ENCODE measurements around the gene RDH11.
"Not testable (repeated sequence)": the region's sequence is repeated elsewhere in the genome, so short reads cannot be mapped to it uniquely, and the experiment has no call there.

The RDH11 gene

DNA sequence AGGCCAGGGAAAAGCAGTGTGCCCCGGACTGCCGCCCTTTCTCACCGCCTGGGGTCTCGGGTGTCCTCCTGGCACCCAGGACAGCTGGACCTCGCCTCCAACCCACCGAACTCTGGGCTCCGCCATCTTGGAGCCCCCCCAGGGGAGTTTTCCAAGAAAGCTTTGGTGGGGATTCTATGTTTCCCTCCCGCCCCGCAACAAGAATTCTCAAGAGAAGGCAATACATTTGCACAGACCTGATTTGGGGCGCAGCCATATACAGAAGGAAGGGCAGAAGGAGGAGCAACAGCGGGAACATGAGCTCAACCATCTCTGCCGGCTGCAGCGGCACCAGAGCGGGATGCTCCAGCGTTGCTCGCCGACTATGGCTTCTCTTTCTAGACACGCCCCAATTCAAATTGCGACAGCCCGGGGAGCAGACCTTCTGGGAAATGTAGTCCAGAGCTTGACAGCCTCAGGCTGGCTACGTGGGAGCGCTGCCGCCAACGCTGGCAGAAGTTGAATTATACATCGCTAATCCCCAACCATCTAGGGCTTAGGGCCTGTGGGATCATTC is at the start of gene RDH11:
Gene RDH11, minus strand, starts transcription at position 371 of the 556 bp plus-strand sequence. Its CDS starts 61 bp downstream, at position 310.
- DNase-seq, result peak; percentile 87

GRCh38 chr14:67744046-67744445 is 48.5 kb upstream of the RDH11 start:
- no peak for DNase-seq

DNA sequence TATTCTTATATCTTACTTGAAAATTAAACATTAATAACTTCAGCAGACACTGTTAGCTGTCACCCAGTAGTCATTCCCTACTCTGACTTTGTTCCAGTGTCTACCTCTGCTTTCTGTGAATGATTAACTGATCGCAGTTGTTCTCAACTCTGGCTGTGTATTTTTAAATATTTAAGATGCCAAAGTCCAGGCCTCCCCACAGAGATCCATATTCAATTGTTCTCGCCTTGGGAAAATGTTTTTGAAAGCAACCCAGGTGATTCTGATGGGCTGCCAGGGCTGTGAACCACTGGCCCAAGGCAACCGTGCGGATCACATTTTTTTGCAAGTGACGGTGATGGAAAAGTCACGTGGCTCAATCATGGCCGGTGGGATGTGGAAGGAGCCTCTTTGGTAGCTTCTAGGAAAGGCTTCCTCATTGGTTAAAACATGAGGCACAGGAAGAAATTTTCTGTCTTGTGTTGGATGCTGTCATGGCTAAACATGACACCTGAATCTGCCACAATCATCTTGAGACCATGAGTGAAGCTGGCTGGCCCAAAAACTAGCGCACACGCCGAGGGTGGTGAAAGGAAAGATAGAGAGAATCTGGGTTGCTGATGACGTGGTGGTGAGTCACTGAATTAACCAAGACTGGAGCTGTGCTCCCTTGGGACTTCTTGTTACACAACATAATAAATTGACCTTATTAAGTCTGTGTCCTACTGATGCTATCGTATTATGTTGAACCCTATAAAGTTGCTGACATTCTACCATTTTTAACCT is 43.4 kb upstream of the RDH11 start:
- peak; percentile 12 for DNase-seq

DNA sequence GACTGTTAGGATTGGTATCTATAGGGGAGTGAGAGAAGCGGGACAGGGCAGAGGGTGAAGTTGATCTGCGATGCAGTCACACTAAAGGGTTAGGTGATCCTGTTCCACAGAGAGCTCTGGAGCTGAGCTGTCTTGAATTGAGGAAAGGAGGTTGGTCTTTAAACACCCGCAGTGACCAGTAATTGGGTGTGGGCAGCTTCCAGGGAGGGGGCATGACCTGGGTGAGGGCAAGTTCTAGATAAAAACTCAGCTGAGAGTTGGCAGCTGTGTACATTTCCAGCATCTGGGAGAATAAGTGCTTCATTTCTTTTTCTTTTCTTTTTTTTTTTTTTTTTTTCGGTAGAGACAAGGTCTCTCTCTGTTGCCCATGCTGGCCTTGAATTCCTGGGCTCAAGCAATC is 41.2 kb upstream of the RDH11 start:
- no peak for DNase-seq

GRCh38 chr14:67735336-67736147 is 40.0 kb upstream of the RDH11 start:
- DNase-seq, result no peak

DNA sequence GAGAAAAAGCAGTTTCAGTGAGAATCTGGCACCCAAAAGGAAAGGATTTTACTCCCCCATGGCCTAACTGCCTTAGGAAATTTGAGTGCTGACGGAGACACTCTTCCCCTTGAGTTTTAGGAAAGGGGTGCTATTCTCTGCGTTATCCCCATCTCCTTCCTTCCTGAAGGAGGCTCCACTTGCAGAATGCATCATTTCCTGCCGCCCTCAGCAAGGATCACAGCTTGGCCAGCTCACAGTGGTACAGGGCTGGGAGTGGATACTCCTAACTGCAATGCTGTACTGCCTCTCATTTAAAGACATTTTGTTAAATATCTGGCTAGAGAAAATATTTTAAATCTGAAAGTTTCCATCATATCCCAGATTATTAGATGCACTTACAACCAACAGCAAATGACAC is 39.1 kb upstream of the RDH11 start:
- no peak for DNase-seq

- DNase-seq, result no peak
Observed at GRCh38 chr14:67733616-67734015, 38.1 kb upstream of the RDH11 start.

GRCh38 chr14:67729072-67729885 is 33.7 kb upstream of the RDH11 start:
- no peak for DNase-seq

DNA sequence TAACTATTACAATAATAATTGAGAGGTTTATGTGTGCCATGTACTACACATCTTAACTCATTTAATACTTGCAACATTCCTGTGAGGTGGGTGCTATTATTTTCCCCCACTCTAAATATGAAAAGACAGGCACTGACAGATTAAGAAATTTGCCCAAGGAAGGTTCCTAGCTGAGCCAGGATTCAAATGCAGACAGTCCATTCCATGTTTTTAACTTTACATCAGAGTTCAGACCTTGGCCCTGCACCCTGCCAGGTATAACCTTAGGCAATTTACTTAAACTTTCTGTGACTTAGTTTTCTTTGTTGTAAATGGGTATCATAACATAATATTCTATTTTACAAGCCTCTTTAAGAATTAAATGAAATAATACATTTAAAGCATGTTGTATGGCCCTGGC is 32.7 kb upstream of the RDH11 start:
- no peak for DNase-seq

DNA sequence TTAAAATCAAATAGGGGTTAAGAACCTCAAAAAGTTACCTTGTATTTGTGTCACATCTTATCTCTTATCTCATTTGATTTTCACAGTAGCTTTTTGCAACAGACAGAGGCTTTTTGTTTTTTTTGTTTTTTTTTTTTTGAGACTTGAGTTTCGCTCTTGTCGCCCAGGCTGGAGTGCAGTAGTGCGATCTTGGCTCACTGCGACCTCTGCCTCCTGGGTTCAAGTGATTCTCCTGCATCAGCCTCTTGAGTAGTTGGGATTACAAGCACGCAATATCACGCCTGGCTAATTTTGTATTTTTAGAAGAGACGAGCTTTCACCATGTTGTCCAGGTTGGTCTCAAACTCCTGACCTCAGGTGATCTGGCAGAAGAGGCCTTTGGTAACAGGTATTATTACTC is 31.8 kb upstream of the RDH11 start:
- no peak for DNase-seq

DNA sequence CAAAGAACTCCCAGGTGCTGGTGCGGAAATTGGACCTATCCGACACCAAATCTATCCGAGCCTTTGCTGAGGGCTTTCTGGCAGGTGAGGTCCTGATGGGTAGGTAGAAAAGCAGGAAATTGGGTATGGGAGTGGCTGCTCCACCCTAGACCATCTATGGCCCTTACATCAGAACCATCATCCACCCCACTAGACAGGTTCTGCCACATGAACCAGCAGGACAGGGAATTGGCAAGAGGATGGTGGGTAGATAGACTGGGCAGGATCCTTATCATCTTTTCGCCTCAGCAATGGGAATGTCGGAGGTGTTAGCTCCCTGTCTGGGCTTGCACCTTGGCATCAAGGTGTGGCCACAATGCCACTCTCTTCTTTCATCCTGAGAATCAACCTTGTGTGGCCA is 29.6 kb upstream of the RDH11 start:
- DNase-seq, result no peak

DNA sequence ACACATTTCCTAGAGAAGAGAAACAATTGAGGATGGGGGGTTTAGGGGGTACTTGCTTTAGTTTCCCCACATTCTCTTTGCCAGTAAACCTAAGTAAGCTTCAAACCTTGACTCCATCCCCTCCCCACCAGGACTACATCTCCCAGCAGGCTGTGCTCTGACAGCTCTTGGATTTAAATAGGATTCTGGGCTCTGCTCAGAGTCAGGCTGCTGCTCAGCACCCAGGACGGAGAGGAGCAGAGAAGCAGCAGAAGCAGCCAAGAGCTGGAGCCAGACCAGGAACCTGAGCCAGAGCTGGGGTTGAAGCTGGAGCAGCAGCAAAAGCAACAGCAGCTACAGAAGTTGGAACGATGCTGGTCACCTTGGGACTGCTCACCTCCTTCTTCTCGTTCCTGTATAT is 26.7 kb upstream of the RDH11 start:
- peak; percentile 9 for DNase-seq

GRCh38 chr14:67721875-67722274 is 26.3 kb upstream of the RDH11 start:
- DNase-seq, result no peak

- no peak for DNase-seq
Observed at GRCh38 chr14:67719866-67720265, 24.3 kb upstream of the RDH11 start.

DNA sequence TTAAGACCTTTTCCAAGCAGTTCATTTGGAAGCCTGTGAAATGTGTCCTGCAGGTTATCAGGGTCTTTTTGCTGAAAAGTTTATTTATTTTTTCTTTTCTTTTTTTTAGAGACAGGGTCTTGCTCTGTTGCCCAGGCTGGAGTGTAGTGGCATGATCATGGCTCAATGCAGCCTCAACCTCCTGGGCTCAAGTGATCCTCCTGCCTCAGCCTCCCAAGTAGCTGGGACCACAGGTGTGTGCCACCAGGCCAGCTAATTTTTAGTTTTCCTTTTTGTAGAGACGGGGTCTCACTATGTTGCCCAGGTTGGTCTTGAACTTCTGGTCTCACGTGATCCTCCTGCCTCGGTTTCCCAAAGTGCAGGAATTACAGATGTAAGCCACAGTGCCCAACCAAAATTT is 23.8 kb upstream of the RDH11 start:
- DNase-seq, result not testable (repeated sequence)

- DNase-seq, result no peak
Observed at GRCh38 chr14:67718265-67718664, 22.7 kb upstream of the RDH11 start.

DNA sequence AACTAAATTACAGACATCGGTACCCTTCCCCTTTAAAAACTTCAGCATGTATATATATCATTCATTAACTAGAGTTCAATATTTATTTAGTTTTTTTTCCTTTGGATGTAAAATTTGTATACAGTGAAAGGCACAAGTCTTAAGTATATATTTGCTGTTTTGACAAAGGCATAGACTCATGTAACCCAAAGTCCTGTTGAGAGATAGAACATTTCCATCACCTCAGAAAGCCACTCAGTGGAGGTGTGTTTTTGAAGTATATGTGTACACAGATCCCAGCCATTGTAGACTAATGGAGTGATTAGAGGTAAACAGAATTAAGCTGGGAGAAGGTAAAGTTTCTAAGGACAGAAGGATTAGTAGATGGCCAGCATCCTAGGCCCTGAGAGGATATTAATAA is 21.5 kb upstream of the RDH11 start:
- no peak for DNase-seq

DNA sequence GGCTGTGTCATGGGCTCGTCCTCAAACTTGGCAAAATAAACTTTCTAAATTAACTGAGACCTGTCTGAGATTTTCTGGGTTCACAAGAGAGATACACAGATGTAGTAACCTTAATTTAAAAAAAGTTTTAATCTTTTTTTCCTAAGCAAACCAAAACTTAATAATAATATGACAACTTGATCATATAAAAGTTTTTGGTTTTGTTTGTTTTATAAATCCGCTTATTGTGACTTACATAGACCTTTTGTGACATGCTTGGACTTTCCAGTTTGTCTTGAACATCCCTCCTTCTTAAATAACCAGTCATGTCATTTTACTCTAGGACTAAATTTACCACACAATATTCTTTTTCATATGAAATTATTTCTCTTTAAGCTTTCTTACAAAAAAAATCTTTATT is 14.6 kb upstream of the RDH11 start:
- no peak for DNase-seq

DNA sequence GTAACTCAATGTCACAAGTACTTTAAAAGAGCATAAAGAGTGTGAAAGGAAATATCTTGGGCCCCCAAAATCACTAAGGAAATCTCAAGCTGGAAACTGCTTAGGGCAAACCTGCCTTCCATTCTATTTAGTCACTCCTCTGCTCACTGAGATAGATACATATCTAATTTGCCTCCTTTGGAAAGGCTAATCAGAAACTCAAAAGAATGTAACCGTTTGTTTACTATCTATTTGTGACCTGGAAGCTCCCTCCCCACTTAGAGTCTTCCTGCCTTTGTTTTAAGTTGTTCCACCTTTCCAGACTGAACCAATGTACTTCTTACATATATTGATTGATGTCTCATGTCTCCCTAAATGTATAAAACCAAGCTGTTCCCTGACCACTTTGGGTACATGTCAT is 14.2 kb upstream of the RDH11 start:
- not testable (repeated sequence) for DNase-seq

DNA sequence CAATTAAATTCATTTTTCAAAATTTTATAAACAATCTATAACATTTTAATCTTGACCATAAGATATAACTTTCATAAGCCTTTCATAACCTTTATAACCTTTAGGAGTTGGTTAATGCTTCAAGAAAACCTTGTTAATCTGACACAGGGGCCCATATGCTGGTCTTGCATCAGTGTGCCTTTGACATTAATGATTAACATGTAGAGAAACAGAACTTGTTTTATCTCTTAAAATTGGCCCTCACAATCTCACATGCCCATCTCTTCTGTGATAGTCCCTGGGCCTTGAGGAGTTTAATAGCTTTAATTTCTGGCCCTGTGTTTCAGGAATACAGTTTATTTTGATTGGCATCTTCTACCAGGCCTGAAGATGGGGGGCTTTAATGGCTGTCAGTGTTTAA is 13.8 kb upstream of the RDH11 start:
- not testable (repeated sequence) for DNase-seq

- no peak for DNase-seq
Observed at GRCh38 chr14:67705211-67705610, 9.6 kb upstream of the RDH11 start.

DNA sequence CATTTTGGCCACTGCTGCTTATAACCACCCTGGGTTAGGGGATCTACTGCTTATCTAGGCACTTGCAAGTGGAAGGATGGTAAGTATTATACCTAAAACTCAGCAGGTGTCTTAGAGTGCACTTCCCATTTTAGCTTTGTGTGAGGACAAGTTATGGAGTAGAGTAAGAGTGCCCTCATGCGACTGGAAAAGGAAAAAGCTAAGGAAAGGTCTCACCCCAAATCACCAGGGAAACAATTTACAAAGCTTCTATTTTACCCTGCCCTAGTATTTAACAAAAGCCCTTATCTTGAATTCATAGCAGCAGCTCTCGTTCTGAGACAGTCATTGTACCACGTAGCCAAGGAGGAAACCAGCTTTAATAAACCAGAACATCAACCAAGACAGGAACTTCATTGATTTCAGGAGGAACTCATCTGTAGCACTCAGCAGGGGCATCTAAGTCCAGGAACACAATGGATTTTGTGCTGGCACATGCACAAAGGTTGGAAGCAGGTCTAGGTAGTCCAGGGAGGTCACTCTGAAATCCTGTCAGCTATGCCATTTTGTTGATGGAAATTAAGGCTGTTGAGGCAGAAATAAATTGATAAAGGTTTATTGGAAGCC is 9.0 kb upstream of the RDH11 start:
- DNase-seq, result peak; percentile 45

DNA sequence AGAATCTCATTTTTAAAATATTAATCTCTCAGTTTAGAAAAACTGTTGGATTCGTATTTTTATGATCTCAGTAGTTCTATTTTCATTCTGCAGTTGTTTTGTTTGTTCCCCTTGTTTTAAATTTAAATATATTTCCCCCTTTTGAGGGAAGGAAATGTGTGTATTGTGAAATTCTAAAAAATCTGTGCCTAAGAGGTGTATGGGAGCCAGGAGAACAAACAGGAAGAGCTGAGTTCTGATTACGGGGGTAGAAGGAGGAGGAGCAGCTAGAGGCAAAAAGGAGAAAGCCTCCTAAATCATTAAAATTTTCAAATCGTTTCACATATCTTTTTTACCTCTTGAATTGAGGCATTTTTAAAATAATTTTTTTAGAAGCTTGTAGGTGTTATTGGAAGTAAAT is 8.4 kb upstream of the RDH11 start:
- DNase-seq, result no peak

Data from NCI-H1436 (cell line).